GM19324 (cell line): ENCODE data around the gene A4GALT.
"Not testable (repeated sequence)": the region's sequence is repeated elsewhere in the genome, so short reads cannot be mapped to it uniquely, and the experiment has no call there.

Experiments used
- ATAC-seq: cut with Tn5 transposase; IDR thresholded peaks from one replicate; pipeline ENCODE4 v1.9.1; 2021; ENCODE audit warnings: mild to moderate bottlenecking, moderate library complexity; ENCODE audit not compliant: unreplicated experiment, low FRiP score

The A4GALT gene

GRCh38 chr22:42685941-42686653 lies 34.6 kb downstream of the A4GALT start:
- ATAC-seq = no peak

- no peak for ATAC-seq
Observed at GRCh38 chr22:42684462-42685195, 36.0 kb downstream of the A4GALT start.

DNA sequence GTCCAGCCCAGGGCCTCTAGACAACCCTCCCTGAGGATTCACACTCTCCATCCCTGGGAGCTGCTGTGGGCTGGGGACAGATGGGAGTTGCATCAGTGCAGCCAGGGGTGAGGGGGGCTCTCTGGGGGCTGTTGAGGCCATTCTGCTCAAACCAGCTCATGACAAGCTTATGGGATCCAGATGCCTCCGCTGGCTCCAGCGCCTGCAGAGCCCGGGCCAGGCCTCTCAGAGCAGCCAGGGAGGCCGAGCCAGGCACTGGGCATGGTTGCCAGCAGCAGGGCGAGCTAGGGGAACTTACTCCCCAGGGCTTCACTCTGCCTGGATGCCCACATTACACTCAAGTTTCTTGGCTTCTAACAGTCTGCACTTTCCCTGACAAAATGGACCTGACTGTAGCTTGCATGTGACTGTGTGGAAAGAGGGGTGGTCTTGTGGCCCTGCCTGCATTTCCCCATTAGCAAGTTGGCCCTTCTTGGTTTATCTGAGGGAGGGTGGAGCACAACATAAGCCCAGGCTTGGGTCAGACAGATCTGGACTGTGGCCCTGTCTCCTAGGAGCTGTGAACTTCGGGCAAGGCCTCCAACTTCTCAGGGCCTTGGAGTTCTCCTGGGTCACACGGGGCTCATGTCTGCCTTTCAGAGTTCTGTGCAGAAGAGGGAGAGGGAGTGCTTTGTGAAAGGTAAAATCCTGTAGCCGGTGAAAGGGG lies 36.9 kb downstream of the A4GALT start:
- ATAC-seq = no peak

DNA sequence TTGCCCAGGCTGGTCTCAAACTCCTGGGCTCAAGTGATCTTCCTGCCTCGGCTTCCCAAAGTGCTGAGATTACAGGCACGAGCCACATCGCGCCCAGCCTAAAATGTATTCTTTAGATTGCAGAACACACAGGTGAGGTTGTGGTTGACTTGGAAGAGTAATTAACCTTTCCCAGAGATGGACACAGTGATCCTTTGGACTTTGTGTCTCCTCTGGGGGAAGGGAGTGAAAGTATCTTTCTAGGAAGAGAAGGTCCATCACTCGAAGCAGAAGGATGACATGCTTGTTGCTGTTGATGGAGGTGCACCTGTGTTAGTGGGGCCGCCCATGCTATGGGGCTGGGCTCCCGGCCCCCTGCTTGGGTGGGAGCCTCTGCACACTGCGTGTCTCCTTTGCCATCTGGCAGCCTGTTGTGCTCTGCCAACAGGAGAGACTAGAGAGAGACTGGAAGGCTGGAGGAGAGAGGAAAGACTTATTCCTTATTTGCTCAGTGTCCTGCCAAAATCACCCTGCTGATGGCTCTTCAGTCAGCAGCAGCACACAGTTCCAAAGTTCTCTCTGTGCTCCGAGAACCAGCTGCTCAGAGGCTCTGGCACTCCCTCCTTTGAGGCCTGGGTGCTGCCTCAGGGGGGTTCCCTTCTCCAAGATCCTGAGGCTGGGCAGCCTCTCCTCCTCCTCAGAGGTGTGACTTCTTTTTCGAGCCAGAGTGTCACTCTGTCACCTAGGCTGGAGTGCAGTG lies 38.4 kb downstream of the A4GALT start:
- no peak for ATAC-seq

DNA sequence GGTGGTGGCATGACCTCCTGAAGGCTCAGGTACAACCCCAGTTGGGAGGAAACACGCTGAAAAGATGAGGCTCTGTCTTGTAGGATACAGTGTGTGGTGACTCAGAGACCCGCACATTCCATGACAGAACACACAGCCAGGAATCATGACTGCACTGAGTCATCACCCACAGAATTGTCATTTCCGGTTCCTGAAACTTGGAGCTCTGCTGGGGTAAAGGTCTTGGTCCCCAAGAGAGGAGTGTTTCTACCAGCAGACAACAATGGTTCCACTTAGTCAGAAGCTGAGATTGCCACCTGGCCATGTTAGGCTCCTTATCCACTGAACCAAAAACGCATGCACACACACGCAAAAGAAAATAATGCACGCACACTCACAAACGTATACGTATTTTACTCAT lies 40.0 kb downstream of the A4GALT start:
- no peak for ATAC-seq

DNA sequence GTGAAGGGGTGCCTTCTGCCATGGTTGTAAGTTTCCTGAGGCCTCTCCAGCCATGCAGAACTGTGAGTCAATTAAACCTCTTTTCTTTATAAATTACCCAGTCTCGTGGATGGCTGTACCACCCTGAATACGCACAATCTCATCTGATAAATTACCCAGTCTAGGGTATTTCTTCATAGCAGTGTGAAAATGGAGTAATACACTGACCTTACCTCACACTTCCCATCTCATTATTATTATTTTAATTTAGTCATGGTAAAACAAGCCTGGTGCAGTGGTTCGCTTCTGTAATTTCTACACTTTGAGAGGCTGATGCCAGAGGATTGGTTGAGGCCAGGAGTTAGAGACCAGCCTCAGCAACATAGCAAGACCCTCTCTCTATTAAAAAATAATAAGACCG lies 41.0 kb downstream of the A4GALT start:
- no peak for ATAC-seq

- ATAC-seq = no peak
Observed at GRCh38 chr22:42678894-42679293, 41.8 kb downstream of the A4GALT start.

- ATAC-seq = not testable (repeated sequence)
Observed at GRCh38 chr22:42677936-42678335, 42.7 kb downstream of the A4GALT start.

GRCh38 chr22:42676059-42676607 lies 44.5 kb downstream of the A4GALT start:
- ATAC-seq = no peak

GRCh38 chr22:42673898-42674401 lies 46.7 kb downstream of the A4GALT start:
- ATAC-seq = no peak

GRCh38 chr22:42673071-42673470 lies 47.6 kb downstream of the A4GALT start:
- not testable (repeated sequence) for ATAC-seq

DNA sequence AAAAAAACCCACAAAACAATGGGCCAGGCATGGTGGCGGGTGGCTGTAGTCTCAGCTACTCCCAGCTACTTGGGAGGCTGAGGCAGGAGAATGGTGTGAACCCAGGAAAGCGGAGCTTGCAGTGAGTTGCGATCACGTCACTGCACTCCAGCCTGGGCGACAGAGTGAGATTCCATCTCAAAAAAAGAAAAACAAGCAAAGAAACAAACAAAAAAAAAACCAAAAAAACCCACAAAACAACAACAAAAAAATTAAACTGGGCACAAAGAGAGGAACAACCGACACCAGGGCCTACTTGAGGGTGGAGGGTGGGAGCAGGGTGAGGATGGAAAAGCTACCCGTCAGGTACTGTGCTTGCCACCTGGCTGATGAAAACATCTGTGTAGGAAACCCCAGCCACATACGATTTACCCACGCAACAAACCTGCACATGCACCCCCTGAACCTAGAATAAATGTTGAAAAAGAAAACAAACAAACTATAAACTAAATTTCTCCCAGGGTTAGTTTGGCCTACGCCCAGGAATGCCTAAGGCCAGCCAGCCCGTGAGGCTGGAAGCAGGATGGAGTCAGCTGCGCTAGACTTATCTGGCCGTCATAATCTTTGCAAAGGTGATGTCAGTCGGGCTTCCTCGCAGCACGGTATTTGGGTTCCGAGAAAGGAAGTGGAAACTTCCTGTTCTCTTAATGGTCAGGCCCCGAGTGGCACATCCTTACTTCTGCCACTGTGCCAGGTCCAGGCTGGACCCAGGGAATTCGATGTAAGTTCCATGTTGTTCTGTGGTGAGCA lies 49.6 kb downstream of the A4GALT start:
- no peak for ATAC-seq

GRCh38 chr22:42670046-42670445 lies 50.6 kb downstream of the A4GALT start:
- no peak for ATAC-seq

DNA sequence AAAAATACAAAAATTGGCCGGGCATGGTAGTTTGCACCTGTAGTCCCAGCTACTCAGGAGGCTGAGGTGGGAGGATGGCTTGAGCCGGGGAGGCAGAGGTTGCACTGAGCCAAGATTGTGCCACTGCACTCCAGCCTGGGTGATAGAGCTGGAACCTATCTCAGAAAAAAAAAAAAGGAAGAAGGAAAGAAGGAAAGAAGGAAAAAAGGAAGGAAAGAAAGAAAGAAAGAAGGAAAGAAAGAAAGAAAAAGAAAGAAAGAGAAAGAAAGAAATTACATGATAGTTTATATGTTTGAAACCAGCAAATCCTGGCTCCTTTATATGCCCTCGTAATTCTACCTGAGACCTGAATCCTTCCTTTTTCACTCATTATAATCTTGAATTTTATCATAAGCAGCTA lies 54.3 kb downstream of the A4GALT start:
- ATAC-seq = not testable (repeated sequence)

- ATAC-seq = no peak
Observed at GRCh38 chr22:42664976-42665831, 55.5 kb downstream of the A4GALT start.

DNA sequence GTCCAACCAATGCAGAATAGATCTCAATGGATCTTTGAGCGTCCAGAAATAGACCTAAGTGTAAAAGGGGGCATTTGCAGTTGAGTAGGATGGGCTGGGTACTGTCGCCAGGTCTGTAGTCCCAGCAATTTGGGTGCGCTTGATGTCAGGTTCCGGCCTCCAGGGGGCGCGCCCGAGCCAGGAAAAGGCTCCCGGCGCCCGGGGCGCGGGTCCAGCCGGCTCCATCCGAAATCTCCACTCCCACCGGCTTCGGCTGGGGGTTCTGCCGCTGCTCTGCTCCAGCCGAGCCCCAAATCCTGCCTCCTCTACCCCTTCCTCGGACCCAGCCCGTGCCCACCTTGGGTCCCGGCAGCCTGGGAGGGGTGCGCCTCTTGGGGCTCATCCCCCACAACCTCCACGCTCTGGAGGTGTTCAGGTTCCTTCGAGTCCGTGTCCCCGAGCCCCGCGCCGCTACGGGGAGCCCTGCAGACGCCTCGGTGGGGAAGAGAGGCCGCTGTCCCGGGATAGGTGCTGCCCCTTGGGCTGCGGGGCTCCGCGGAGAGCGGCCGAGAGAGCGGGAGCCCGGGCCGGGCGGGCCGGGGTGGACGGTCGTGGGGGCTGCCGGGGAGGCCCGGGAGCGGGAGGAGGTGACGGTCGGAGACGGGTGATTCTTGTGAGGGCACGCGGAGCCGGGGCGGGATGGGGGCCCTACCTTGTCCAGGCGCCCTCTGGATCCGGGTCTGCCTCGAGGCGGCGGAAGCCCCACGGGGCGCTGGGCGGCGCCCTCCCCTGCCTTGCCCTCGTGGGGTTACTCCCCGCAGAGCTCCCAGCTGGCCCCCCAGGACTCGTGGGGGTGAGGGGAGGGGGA lies 58.5 kb downstream of the A4GALT start:
- no peak for ATAC-seq

- no peak for ATAC-seq
Observed at GRCh38 chr22:42656578-42656977, 64.1 kb downstream of the A4GALT start.

DNA sequence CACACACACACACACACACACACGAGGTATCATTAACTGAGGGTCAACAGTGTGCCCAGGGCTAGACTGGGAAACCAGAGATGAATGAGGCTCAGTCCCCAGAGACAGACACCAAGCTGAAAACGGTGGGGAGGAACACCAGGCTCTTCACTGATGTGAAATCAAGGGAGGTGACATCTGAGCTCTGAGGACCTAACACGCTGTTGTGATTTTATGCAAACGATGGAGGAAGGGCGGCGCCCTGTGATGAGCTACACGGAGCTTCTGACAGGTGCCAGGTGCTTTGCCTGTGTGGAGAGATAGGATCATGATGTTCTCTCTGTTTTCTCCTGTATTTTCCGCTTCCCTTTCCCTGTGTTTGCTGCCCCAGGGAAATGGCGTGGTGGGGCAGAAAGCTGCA lies 65.0 kb downstream of the A4GALT start:
- ATAC-seq = no peak
